SK-N-SH (cell line): ENCODE data around the gene CPLX1.
"Not testable (repeated sequence)": the region's sequence is repeated elsewhere in the genome, so short reads cannot be mapped to it uniquely, and the experiment has no call there.

ENCODE experiments used
- EP300 ChIP-seq, 2 experiments: IDR thresholded peaks; 2 replicates each; pipeline versions ENCODE4 v1.4.0 to v1.6.1; 2012; ENCODE audit warnings: borderline replicate concordance in 1 of 2, low read depth in 1 of 2, low read length in 1 of 2
- GABPA ChIP-seq: IDR thresholded peaks from 2 replicates; pipeline ENCODE4 v1.4.0; 2012; ENCODE audit warnings: low read depth, mild to moderate bottlenecking
- GATA2 ChIP-seq: sonication (generic); formaldehyde crosslinking; IDR thresholded peaks from 2 replicates; pipeline ENCODE4 v1.5.0; 2020; ENCODE audit warnings: mild to moderate bottlenecking, missing genetic modification reagents
- NRF1 ChIP-seq: IDR thresholded peaks from 2 replicates; pipeline ENCODE4 v1.6.1; 2012; ENCODE audit warnings: low read depth, mild to moderate bottlenecking, low read length
- POLR2AphosphoS5 ChIP-seq: IDR thresholded peaks from 2 replicates; pipeline ENCODE4 v1.6.1; 2012; ENCODE audit warnings: low read depth, low read length
- TCF12 ChIP-seq: IDR thresholded peaks from 2 replicates; pipeline ENCODE4 v1.4.0; 2012
- TF ChIP-seq, protein P1 (sequence below): fragments of 200-600 bp; sonication (generic); IDR thresholded peaks from 2 replicates; pipeline ENCODE4 v1.6.1; 2017; ENCODE audit warnings: antibody characterized with exemption, mild to moderate bottlenecking, moderate library complexity
- TF ChIP-seq, protein P2 (sequence below): IDR thresholded peaks from 2 replicates; pipeline ENCODE4; 2012
- TF ChIP-seq, protein P3 (sequence below): fragments of 150-350 bp; IDR thresholded peaks from 2 replicates; pipeline ENCODE4 v1.6.1; 2017; ENCODE audit warnings: antibody characterized with exemption, low read length, low read depth, borderline replicate concordance
- TF ChIP-seq, protein P4 (sequence below): IDR thresholded peaks from 2 replicates; pipeline ENCODE4 v1.4.0; 2012; ENCODE audit warnings: low read depth

DNA sequence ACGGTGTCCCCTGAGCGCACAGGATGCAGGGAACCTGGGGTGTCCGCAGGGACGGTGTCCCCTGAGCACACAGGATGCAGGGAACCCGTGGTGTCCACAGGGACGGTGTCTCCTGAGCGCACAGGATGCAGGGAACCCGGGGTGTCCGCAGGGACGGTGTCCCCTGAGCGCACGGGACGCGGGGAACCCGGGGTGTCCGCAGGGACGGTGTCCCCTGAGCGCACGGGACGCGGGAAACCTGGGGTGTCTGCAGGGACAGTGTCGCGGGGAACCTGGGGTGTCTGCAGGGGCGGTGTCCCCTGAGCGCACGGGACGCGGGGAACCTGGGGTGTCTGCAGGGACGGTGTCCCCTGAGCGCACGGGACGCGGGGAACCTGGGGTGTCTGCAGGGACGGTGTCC, 89.4 kb downstream of the CPLX1 start:
- not testable (repeated sequence) for TF ChIP-seq POLR2AphosphoS5; GABPA; NRF1; TCF12; EP300 (IDR thresholded peaks at IDR 0.05; ENCODE audit: borderline replicate concordance in 1 of 2, low read depth in 1 of 2, low read length in 1 of 2); GATA2 (CRISPR knock-in tag)
- TF ChIP-seq, protein P1, sequence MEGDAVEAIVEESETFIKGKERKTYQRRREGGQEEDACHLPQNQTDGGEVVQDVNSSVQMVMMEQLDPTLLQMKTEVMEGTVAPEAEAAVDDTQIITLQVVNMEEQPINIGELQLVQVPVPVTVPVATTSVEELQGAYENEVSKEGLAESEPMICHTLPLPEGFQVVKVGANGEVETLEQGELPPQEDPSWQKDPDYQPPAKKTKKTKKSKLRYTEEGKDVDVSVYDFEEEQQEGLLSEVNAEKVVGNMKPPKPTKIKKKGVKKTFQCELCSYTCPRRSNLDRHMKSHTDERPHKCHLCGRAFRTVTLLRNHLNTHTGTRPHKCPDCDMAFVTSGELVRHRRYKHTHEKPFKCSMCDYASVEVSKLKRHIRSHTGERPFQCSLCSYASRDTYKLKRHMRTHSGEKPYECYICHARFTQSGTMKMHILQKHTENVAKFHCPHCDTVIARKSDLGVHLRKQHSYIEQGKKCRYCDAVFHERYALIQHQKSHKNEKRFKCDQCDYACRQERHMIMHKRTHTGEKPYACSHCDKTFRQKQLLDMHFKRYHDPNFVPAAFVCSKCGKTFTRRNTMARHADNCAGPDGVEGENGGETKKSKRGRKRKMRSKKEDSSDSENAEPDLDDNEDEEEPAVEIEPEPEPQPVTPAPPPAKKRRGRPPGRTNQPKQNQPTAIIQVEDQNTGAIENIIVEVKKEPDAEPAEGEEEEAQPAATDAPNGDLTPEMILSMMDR, result not testable (repeated sequence)
- TF ChIP-seq, protein P2, sequence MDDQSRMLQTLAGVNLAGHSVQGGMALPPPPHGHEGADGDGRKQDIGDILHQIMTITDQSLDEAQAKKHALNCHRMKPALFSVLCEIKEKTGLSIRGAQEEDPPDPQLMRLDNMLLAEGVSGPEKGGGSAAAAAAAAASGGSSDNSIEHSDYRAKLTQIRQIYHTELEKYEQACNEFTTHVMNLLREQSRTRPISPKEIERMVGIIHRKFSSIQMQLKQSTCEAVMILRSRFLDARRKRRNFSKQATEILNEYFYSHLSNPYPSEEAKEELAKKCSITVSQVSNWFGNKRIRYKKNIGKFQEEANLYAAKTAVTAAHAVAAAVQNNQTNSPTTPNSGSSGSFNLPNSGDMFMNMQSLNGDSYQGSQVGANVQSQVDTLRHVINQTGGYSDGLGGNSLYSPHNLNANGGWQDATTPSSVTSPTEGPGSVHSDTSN, result not testable (repeated sequence)
- TF ChIP-seq, protein P3, sequence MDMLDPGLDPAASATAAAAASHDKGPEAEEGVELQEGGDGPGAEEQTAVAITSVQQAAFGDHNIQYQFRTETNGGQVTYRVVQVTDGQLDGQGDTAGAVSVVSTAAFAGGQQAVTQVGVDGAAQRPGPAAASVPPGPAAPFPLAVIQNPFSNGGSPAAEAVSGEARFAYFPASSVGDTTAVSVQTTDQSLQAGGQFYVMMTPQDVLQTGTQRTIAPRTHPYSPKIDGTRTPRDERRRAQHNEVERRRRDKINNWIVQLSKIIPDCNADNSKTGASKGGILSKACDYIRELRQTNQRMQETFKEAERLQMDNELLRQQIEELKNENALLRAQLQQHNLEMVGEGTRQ, result not testable (repeated sequence)
- TF ChIP-seq, protein P4, sequence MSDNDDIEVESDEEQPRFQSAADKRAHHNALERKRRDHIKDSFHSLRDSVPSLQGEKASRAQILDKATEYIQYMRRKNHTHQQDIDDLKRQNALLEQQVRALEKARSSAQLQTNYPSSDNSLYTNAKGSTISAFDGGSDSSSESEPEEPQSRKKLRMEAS, result not testable (repeated sequence)
